ENCODE data around the gene NKX6-2.

DNA sequence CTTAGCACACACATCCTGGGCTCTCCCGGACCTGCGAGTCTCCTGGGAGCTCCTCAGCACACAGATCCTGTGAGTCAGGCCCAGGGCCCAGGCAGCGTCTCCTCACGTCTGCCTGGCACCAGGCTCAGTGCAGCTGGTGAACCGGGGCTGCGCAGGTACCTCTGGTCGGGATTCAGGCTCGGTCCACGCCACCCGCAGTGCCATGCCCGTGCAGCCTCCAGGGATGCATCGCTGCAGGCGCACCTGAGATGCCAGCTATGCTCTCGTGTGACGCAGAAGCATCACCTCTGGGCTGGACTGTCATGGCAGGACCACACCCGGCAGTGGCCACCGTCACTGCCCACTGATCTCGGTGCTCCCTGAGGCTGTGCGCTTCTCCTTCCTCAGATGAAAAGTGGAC lies 52.0 kb downstream of the NKX6-2 start:
- TF ChIP-seq EZH2 (IDR thresholded peaks at IDR 0.05; ENCODE audit: insufficient read depth, poor library complexity, severe bottlenecking) (no peak), EZH2phosphoT487 (IDR thresholded peaks at IDR 0.05; ENCODE audit: insufficient read depth, low read depth) (no peak)

Measured in GM23248 (cell line).